HepG2 (cell line): ENCODE measurements around the gene SESN2. TPM values are rescaled to one million over a fixed set of nuclear protein-coding genes. Genes with fewer than 3 reads are reported as not detected.

ENCODE experiments used
- CBX2 ChIP-seq, 2 experiments: fragments of 200-600 bp in 1 of 2; sonication (generic); formaldehyde crosslinking in 1 of 2; IDR thresholded peaks; 2 replicates each; pipeline versions ENCODE4 v1.7.0 to v1.8.1; 2018 to 2022; ENCODE audit warnings: low read depth in 2 of 2, low read length in 1 of 2, mild to moderate bottlenecking in 1 of 2, missing genetic modification reagents in 1 of 2
- MBD4 ChIP-seq: IDR thresholded peaks from 2 replicates; pipeline ENCODE4 v1.6.1; 2012; ENCODE audit warnings: low read length, inconsistent platforms, borderline replicate concordance
- NFE2L1 ChIP-seq: sonication (generic); formaldehyde crosslinking; IDR thresholded peaks from 2 replicates; pipeline ENCODE4 v1.4.0; 2020; ENCODE audit warnings: missing genetic modification reagents, mild to moderate bottlenecking, borderline replicate concordance
- RFXAP ChIP-seq: sonication (generic); formaldehyde crosslinking; IDR thresholded peaks from 2 replicates; pipeline ENCODE4 v1.4.0; 2020; ENCODE audit warnings: missing genetic modification reagents, borderline replicate concordance
- SP140L ChIP-seq: sonication (generic); formaldehyde crosslinking; IDR thresholded peaks from 2 replicates; pipeline ENCODE4 v1.4.0; 2020; ENCODE audit warnings: missing genetic modification reagents, borderline replicate concordance
- ZNF367 ChIP-seq: sonication (generic); formaldehyde crosslinking; IDR thresholded peaks from 2 replicates; pipeline ENCODE4 v1.4.0; 2020; ENCODE audit warnings: missing genetic modification reagents, borderline replicate concordance
- ZNF44 ChIP-seq: sonication (generic); formaldehyde crosslinking; IDR thresholded peaks from 2 replicates; pipeline ENCODE4 v1.5.1; 2020; ENCODE audit warnings: mild to moderate bottlenecking, missing genetic modification reagents
- ZNF570 ChIP-seq: sonication (generic); formaldehyde crosslinking; IDR thresholded peaks from 2 replicates; pipeline ENCODE4 v1.4.0; 2020; ENCODE audit warnings: mild to moderate bottlenecking, missing genetic modification reagents, borderline replicate concordance
- ZNF773 ChIP-seq: sonication (generic); formaldehyde crosslinking; IDR thresholded peaks from 2 replicates; pipeline ENCODE4 v1.4.0; 2020; ENCODE audit warnings: missing genetic modification reagents, borderline replicate concordance
- ZSCAN29 ChIP-seq: sonication (generic); formaldehyde crosslinking; conservative IDR thresholded peaks from 2 replicates; pipeline ENCODE4 v1.4.0; 2020; ENCODE audit warnings: mild to moderate bottlenecking, missing genetic modification reagents
- polyA plus RNA-seq, 8 experiments: library from polyadenylated mRNA; depleted of rRNA in 3 of 8; stranded (reverse) in 7 of 8; unstranded in 1 of 8; fragments of >200 nt; fragmentation: Illumina TruSeq in 4 of 8; extraction: Trizol in 4 of 8; gene quantifications; 2 replicates each; pipeline versions ENCODE4 v1.2.1 to v1.2.3, GENCODE V29; 2011 to 2016; ENCODE audit warnings: low read depth in 4 of 8, missing spikeins in 1 of 8, mixed read lengths in 1 of 8; ENCODE audit not compliant: insufficient read depth in 1 of 8
- total RNA-seq, 5 experiments: library from RNA; depleted of rRNA; stranded (reverse); fragments of >200 nt; fragmentation: Illumina TruSeq; extraction: Trizol; gene quantifications; 2 replicates each; pipeline ENCODE4 v1.2.3, GENCODE V29; 2016; ENCODE audit warnings: low read depth in 1 of 5
- TF ChIP-seq, protein P1 (sequence below): sonication (generic); formaldehyde crosslinking; IDR thresholded peaks from 2 replicates; pipeline ENCODE4 v1.4.0; 2020; ENCODE audit warnings: missing genetic modification reagents

Gene SESN2
- total and polyA plus RNA-seq, 2 of the 13 experiments (the other 11 are each of a cell fraction or from before 2014, with no cell fraction given): 13.2 to 19.1 TPM

DNA sequence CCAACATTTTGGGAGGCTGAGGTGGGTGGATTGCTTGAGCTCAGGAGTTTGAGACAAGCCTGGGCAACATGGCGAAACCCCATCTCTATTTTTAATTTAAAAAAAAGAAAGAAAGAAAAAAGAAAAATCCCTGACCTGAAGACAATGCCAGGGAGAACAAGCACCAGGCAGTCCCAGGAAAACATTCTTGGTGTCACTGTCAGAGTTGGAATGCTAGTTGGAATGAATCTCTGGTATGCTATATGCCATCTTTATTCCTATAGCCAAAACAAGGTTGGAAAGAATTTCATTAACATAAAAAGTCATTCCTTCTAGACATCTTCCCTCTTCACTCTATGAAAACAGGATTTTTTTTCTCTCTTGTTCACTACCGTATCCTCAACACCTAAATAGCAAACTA lies 29.3 kb upstream of the SESN2 start (continued):
- TF ChIP-seq, protein P1, sequence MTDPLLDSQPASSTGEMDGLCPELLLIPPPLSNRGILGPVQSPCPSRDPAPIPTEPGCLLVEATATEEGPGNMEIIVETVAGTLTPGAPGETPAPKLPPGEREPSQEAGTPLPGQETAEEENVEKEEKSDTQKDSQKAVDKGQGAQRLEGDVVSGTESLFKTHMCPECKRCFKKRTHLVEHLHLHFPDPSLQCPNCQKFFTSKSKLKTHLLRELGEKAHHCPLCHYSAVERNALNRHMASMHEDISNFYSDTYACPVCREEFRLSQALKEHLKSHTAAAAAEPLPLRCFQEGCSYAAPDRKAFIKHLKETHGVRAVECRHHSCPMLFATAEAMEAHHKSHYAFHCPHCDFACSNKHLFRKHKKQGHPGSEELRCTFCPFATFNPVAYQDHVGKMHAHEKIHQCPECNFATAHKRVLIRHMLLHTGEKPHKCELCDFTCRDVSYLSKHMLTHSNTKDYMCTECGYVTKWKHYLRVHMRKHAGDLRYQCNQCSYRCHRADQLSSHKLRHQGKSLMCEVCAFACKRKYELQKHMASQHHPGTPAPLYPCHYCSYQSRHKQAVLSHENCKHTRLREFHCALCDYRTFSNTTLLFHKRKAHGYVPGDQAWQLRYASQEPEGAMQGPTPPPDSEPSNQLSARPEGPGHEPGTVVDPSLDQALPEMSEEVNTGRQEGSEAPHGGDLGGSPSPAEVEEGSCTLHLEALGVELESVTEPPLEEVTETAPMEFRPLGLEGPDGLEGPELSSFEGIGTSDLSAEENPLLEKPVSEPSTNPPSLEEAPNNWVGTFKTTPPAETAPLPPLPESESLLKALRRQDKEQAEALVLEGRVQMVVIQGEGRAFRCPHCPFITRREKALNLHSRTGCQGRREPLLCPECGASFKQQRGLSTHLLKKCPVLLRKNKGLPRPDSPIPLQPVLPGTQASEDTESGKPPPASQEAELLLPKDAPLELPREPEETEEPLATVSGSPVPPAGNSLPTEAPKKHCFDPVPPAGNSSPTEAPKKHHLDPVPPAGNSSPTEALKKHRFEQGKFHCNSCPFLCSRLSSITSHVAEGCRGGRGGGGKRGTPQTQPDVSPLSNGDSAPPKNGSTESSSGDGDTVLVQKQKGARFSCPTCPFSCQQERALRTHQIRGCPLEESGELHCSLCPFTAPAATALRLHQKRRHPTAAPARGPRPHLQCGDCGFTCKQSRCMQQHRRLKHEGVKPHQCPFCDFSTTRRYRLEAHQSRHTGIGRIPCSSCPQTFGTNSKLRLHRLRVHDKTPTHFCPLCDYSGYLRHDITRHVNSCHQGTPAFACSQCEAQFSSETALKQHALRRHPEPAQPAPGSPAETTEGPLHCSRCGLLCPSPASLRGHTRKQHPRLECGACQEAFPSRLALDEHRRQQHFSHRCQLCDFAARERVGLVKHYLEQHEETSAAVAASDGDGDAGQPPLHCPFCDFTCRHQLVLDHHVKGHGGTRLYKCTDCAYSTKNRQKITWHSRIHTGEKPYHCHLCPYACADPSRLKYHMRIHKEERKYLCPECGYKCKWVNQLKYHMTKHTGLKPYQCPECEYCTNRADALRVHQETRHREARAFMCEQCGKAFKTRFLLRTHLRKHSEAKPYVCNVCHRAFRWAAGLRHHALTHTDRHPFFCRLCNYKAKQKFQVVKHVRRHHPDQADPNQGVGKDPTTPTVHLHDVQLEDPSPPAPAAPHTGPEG (CRISPR knock-in tag): no peak
- TF ChIP-seq ZNF773 (CRISPR knock-in tag): no peak
- no peak for TF ChIP-seq MBD4
- TF ChIP-seq ZNF44: no peak
- TF ChIP-seq RFXAP (CRISPR knock-in tag): no peak
- no peak for TF ChIP-seq SP140L
- no peak for TF ChIP-seq ZNF570 (CRISPR knock-in tag)
- no peak for TF ChIP-seq CBX2 (IDR thresholded peaks at IDR 0.05; ENCODE audit: low read depth, low read length)
- TF ChIP-seq CBX2 (CRISPR knock-in tag; IDR thresholded peaks at IDR 0.05; ENCODE audit: low read depth): no peak
- TF ChIP-seq NFE2L1 (CRISPR knock-in tag): no peak
- no peak for TF ChIP-seq ZNF367 (CRISPR knock-in tag)
- TF ChIP-seq ZSCAN29 (CRISPR knock-in tag): no peak
